Measurements from ENCODE around the gene SEZ6L.

The SEZ6L gene

GRCh38 chr22:26295563-26296126 lies 126.4 kb downstream of the SEZ6L start:
- DNase-seq (ENCODE audit: low read depth, low spot score) = no peak

DNA sequence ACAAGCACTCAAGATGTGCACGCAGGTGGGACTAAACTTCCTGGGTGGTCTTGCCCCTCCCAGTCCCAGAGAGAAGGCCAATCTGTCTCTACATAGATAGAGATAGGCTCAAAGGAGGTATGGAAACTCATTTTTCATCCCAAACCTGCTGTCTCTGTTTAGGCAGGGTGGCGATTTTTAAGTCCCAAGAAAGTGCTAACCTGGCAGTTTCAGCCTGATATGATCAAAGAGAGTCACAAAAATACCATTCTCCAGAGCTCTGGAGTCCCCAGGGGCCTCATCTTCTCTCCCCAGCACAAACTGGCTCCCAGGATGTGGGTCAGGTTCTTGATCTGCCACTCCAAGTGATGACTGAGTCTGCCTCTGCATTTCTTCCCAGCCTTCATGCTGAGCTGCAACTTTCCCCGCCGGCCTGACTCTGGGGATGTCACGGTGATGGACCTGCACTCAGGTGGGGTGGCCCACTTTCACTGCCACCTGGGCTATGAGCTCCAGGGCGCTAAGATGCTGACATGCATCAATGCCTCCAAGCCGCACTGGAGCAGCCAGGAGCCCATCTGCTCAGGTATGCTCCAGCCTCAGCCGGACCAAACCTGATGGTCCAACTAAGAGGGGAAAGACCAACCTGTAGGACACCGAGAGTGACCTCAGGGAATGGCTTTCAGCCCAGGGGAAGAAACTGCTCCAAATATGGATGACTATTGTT lies 129.5 kb downstream of the SEZ6L start:
- no peak for DNase-seq (ENCODE audit: low read depth, low spot score)

- DNase-seq (ENCODE audit: low read depth, low spot score) = no peak
Observed at GRCh38 chr22:26302726-26303125, 133.5 kb downstream of the SEZ6L start.

GRCh38 chr22:26303475-26303874 lies 134.2 kb downstream of the SEZ6L start:
- no peak for DNase-seq (ENCODE audit: low read depth, low spot score)

GRCh38 chr22:26304730-26305129 lies 135.5 kb downstream of the SEZ6L start:
- DNase-seq (ENCODE audit: low read depth, low spot score) = no peak

GRCh38 chr22:26308467-26308866 lies 139.2 kb downstream of the SEZ6L start:
- DNase-seq (ENCODE audit: low read depth, low spot score) = no peak

DNA sequence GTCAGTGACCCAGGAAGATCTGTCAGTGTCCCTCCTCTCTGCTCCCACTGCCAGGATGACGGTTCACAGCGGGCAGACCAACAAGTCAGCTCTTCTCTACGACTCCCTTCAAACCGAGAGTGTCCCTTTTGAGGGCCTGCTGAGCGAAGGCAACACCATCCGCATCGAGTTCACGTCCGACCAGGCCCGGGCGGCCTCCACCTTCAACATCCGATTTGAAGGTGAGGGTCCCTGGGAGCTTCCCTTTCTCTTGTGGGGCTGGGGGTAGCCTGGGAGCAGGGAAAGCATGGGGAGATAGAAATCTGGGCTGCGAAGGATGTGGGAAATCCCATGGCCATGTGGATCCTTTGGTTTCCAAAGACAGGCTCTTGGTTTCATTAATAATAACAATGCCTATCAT lies 141.4 kb downstream of the SEZ6L start:
- no peak for DNase-seq (ENCODE audit: low read depth, low spot score)

- DNase-seq (ENCODE audit: low read depth, low spot score) = no peak
Observed at GRCh38 chr22:26313291-26313690, 144.0 kb downstream of the SEZ6L start.

GRCh38 chr22:26314171-26314570 lies 144.9 kb downstream of the SEZ6L start:
- DNase-seq (ENCODE audit: low read depth, low spot score) = no peak

DNA sequence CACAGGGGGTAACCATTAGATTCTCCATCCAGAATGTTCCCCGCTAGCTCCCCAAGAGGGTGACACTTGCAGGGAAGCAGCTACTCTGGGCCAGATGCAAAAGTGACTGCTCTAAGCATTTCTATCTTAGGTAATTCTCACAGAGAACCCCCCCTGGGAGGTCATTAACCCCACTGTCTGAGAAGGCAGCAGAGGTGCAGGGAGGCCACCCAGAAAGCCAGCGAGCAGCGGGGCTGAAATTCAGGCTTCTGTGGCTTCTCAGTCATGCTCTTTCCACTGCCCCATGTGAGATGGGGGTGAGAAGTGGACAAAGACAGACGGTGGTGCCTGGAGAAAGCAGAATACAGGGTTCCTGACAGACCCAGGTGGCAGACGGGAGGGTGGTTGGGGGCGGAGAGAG lies 145.4 kb downstream of the SEZ6L start:
- no peak for DNase-seq (ENCODE audit: low read depth, low spot score)

GRCh38 chr22:26316732-26317285 lies 147.5 kb downstream of the SEZ6L start:
- no peak for DNase-seq (ENCODE audit: low read depth, low spot score)

- no peak for DNase-seq (ENCODE audit: low read depth, low spot score)
Observed at GRCh38 chr22:26318975-26319374, 149.7 kb downstream of the SEZ6L start.

DNA sequence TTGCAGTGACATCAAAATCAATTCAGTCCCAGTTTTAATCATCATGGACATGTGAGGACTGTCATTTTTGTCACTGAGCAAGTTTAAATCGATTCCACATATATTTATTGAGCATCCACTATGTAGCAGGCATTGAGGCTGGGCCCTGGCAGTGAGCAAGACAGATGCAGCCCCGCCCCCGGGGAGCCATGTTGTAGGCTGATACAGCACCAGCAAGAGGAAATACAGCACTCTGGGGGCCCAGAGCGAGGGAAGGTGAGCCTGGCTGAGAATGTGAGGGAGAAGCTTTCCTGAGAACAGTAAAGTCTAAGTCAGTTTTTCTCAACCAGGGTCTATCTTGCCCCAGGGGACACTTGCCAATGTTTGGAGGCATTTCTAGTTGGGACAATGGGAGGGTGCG lies 151.2 kb downstream of the SEZ6L start:
- no peak for DNase-seq (ENCODE audit: low read depth, low spot score)

DNA sequence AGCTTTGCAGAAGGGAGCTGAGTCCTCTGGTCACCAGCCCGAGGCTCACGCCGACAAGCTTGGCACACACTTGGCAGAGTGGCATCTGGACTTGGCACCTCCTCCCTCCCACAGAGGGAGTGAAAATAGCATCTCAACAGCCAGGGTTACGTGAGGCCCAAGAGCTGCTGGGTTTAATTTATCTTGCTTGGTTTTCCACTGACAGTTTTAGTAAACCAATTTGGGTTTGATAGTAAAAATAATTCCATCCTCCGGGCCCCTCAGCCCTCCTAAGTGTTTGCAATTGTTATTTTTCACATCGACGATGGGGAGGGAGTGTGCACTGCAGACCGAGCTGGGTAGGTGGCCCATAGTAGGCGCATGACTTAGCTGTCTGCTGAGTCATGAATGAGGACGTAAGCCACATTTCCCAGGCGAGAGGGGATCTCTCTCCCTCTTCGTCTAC lies 152.2 kb downstream of the SEZ6L start:
- no peak for DNase-seq (ENCODE audit: low read depth, low spot score)

DNA sequence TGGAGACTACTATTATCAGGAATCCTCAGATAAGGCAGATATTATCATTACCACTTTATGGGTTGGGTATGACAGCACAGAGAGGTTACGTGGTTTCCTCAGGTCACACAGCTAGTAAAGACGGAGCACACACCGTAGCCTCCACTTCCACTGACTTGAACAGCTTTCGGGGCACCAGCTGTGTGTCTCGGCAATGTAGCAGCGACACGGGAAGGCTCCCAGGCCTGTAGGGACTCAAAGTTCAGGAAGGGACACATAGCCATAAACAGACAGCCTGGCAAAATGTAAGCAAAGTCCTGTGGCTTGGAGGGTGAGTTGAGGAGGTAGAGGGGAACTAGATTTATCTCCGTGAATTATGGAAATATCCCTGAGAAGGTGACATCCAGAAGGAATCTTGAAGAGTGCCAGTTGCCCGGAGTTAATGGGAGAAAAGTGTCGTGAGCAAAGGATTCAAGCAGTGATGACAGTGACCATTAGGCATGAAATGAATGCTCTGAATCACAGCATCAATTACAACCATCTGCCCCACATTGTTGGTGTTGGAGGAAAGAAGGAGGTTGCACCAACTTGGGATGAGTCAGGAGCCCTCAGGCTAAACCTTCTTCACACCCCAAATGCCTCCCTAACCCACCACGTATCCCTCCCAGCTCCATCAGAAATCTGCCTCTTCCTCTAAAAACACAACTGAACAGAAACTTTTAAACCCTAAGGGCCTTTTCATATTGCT lies 153.1 kb downstream of the SEZ6L start:
- no peak for DNase-seq (ENCODE audit: low read depth, low spot score)

DNA sequence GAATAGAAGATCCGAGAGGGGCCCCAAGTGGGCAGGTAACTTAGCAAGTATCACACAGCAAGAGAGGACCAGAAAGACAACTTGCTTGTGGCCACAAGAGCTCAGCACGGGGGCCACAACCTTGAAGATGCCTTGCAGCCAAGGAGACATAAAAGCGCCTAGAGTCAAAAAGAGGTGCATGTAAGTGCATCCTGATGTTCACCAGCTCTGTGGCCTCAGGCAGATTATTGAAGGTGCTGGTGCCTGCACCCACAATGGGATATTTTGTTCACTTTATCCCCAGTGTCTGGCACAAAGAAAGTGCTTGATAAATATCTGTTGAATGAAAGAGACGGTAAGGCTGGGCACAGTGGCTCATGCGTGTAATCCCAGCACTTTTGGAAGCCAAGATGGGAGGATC lies 153.8 kb downstream of the SEZ6L start:
- DNase-seq (ENCODE audit: low read depth, low spot score) = no peak

GRCh38 chr22:26324150-26324549 lies 154.9 kb downstream of the SEZ6L start:
- DNase-seq (ENCODE audit: low read depth, low spot score) = no peak

- no peak for DNase-seq (ENCODE audit: low read depth, low spot score)
Observed at GRCh38 chr22:26325641-26326040, 156.4 kb downstream of the SEZ6L start.

DNA sequence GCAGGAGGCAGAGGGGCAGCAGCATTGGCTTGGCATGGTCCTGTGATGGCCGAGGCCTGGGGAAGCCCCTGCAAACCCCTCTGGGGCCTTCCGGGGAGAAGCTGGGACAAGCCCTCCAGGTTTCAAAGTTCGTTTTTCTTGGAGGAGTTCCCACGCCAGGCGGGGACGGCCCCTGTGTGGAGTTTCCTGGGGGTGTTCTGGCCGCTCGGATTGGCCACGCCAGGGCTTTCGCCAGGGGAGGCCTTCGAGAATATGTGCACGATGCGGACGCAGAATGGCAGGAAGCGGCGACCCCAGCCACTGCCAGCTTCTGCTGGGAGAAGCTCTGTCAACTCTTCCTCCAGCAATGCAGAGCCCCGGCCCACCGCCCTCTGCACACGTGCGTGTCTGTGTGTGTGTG lies 157.5 kb downstream of the SEZ6L start:
- DNase-seq (ENCODE audit: low read depth, low spot score) = no peak

DNA sequence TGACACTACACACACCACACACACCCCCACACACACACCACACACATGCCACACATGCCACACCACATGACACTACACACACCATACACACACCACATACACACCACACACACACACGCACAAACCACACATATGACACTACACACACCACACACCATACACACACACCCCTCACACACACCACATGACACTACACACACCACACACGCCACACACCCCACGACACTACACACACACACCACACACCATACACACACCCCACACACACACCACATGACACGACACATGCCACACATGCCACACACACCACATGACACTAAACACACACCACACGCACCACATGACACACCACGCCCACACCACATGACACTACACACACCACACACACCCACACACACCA lies 158.0 kb downstream of the SEZ6L start:
- no peak for DNase-seq (ENCODE audit: low read depth, low spot score)

GRCh38 chr22:26328221-26328620 lies 159.0 kb downstream of the SEZ6L start:
- no peak for DNase-seq (ENCODE audit: low read depth, low spot score)

DNA sequence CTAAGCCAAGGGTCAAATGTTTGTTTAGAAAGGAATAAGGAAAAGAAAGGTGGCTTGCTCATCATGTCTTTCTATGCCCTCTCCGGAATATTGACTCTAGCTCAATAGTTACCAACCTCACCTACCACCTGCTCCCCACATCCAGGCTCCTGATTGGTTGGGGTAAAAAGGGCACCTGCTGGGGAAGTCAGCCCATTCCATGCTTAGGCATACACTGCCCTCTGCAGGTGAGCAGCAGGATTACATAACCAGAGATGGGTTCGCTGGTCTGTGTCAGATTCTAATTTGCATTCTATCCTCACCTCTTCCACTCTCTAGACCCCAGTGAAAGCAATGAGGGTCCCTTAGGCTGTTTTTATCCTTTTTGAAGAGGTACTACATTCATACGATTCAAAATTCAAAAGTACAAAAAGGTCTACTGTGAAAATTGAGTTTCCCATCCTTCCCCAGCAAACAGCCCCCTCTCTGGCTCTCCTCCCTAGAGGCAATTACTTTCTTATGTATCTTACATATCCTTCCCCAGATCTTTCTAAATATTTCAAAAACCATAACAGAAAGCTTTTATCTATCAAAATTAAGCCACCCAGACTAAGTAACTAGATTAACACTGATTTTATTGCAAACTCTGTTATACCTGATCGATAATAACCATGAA lies 161.8 kb downstream of the SEZ6L start:
- DNase-seq (ENCODE audit: low read depth, low spot score) = peak; percentile 65

Measured in iPS DF 19.7 (cell line).